Measurements from ENCODE around the gene ARHGAP36.

- no peak for TF ChIP-seq CTCF (IDR thresholded peaks at IDR 0.05; ENCODE audit: low read depth, low read length)
- TF ChIP-seq POLR2A (IDR thresholded peaks at IDR 0.05; ENCODE audit: extremely low read depth, insufficient read length), result no peak
- TF ChIP-seq, protein P1, sequence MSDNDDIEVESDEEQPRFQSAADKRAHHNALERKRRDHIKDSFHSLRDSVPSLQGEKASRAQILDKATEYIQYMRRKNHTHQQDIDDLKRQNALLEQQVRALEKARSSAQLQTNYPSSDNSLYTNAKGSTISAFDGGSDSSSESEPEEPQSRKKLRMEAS (IDR thresholded peaks at IDR 0.05; ENCODE audit: low read depth, low read length), result no peak
- TF ChIP-seq MYC (IDR thresholded peaks at IDR 0.05; ENCODE audit: low read depth, low read length), result no peak
These were observed 8.1 kb downstream of the ARHGAP36 start for GRCh38 chrX:131066237-131066636.

Measured in NB4 (cell line).